ENCODE results near the gene USP12. TPM values are rescaled to one million over a fixed set of nuclear protein-coding genes. Genes with fewer than 3 reads are reported as not detected.

Gene USP12
- total RNA-seq, 1 donor from 2014 or later, result 30.5 TPM

DNA sequence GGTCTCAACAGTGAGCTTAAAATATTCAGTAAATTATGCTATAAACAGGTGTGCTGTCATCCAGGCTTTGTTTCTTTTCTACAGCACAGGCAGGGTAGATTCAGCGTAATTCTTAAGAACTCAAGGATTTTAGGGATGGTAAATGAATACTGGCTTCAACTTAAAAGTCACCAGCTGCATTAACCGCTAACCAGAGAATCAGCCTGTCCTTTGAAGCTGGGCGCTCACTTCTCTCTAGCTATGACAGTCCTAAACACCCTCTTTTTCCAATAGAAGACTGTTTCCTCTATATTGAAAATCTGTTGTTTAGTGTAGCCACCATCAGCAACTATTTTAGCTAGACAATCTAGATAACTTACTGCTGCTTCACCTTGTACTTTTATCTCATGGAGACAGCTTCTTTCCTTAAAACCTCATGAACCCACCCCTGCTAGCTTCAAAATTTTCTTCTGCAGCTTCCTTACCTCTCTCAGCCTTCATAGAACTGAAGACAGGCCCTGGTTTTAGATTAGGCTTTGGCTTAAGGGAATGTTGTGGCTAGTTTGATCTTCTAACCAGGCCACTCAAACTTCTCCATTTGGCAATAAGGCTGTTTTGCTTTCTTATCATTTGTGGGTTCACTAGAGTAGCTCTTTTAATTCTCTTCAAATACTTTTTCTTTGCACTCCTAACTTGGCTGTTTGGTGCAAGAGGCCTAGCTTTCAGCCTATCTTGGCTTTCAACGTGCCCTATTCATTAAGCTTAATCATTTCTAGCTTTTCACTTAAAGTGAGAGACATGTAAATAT lies 89.5 kb downstream of the USP12 start:
- Histone ChIP-seq H3K36me3 (ENCODE audit: insufficient read depth, low read length) (peaks cover 10% of the 10 kb centered on the region), H2AFZ (ENCODE audit: low read depth, low read length) (no peak overlapping the region), H3K9ac (ENCODE audit: low read length) (no peak overlapping the region), H3K27me3 (ENCODE audit: insufficient read depth, low read length) (no peaks in the 10 kb centered on the region), H3K4me1 (ENCODE audit: insufficient read depth, low read length) (peaks cover 7% of the 10 kb centered on the region), H3K4me3 (ENCODE audit: insufficient read depth, low read depth, low read length) (no peak overlapping the region), H3K4me2 (ENCODE audit: low read length) (no peak overlapping the region), H4K20me1 (ENCODE audit: insufficient read depth, low read length) (peaks cover 20% of the 10 kb centered on the region), H3K27ac (ENCODE audit: low read depth, low read length) (no peak overlapping the region), H3K9me3 (ENCODE audit: insufficient read depth, low read depth, low read length) (no peaks in the 10 kb centered on the region), H3K79me2 (ENCODE audit: insufficient read depth, low read length) (no peaks in the 10 kb centered on the region)
- DNase-seq (ENCODE audit: low read depth) (peak; percentile 61), FAIRE-seq (no peak)
- Mint-ChIP-seq H3K4me1 (ENCODE audit: low read depth, unreplicated experiment) (peaks cover 17% of the 10 kb centered on the region), H3K36me3 (ENCODE audit: low read depth, unreplicated experiment) (peaks cover 11% of the 10 kb centered on the region), H3K27ac (ENCODE audit: unreplicated experiment) (no peak overlapping the region), H3K4me3 (ENCODE audit: unreplicated experiment) (no peak overlapping the region), H3K27me3 (ENCODE audit: low read depth, unreplicated experiment) (no peaks in the 10 kb centered on the region), H3K9me3 (ENCODE audit: unreplicated experiment) (peaks cover 4% of the 10 kb centered on the region)
- TF ChIP-seq EZH2 (IDR thresholded peaks at IDR 0.05; ENCODE audit: insufficient read depth, low read length) (no peak), CTCF (IDR thresholded peaks at IDR 0.05; ENCODE audit: insufficient read depth, low read depth, low read length) (no peak)

DNA sequence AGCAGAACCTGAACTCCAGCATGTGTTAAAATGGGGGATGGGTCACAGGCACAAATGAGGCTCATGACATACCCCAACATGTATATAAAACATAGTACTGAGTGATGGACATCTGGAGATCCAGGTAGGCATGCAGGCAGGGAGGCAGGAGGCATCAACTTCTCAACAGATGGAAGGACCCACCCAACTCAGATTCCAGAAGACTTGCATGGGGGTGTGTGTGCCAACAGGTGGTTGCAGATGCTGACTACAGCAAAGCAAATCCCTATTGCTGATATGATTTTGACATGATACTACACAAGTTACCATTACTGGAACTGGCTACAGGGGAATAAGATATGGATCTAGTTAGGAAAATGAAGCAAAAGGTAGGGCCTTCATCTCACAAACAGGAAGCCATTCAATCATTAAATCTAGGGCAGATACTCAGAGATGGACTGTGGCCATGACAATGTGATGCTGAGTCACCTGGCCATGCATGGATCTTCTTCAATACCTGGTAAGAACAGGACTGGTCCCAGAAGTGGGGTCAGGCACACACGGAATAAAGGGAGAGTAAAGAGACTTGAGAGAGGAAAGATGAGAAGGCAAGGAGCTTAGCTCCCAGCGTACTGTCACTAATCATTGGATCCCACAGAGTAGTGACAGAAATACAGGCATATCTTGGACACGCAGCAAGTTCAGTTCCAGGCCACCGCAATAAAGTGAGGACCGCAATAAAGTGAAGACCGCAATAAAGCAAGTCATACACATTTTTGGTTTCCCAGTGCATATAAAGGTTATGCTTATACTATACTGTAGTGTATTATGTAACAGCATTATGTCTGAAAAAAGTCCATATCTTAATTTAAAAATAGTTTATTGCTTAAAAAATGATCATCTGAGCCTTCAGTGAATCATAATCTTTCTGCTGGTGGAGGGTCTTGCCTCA lies 91.3 kb downstream of the USP12 start:
- H3K4me2 ChIP-seq (ENCODE audit: low read length), result peak overlapping the region; percentile 2
- no peak overlapping the region for H3K4me3 ChIP-seq (ENCODE audit: insufficient read depth, low read depth, low read length)
- no peak overlapping the region for H2AFZ ChIP-seq (ENCODE audit: low read depth, low read length)
- H3K36me3 ChIP-seq (ENCODE audit: insufficient read depth, low read length), result peaks cover 4% of the 10 kb centered on the region
- DNase-seq (ENCODE audit: low read depth), result no peak
- no peaks in the 10 kb centered on the region for H3K79me2 ChIP-seq (ENCODE audit: insufficient read depth, low read length)
- no peaks in the 10 kb centered on the region for H3K27me3 ChIP-seq (ENCODE audit: insufficient read depth, low read length)
- H4K20me1 ChIP-seq (ENCODE audit: insufficient read depth, low read length), result peaks cover 24% of the 10 kb centered on the region
- H3K9me3 ChIP-seq (ENCODE audit: insufficient read depth, low read depth, low read length), result no peaks in the 10 kb centered on the region
- Mint-ChIP-seq H3K4me1 (ENCODE audit: low read depth, unreplicated experiment) (peaks cover 17% of the 10 kb centered on the region), H3K9me3 (ENCODE audit: unreplicated experiment) (peaks cover 4% of the 10 kb centered on the region), H3K36me3 (ENCODE audit: low read depth, unreplicated experiment) (peaks cover 11% of the 10 kb centered on the region), H3K27ac (ENCODE audit: unreplicated experiment) (peak overlapping the region; percentile 22), H3K27me3 (ENCODE audit: low read depth, unreplicated experiment) (no peaks in the 10 kb centered on the region), H3K4me3 (ENCODE audit: unreplicated experiment) (no peak overlapping the region)
- peaks cover 7% of the 10 kb centered on the region for H3K4me1 ChIP-seq (ENCODE audit: insufficient read depth, low read length)
- H3K9ac ChIP-seq (ENCODE audit: low read length), result no peak overlapping the region
- TF ChIP-seq CTCF (IDR thresholded peaks at IDR 0.05; ENCODE audit: insufficient read depth, low read depth, low read length), result no peak
- TF ChIP-seq EZH2 (IDR thresholded peaks at IDR 0.05; ENCODE audit: insufficient read depth, low read length), result no peak
- FAIRE-seq, result no peak
- H3K27ac ChIP-seq (ENCODE audit: low read depth, low read length), result no peak overlapping the region

All from astrocyte (in vitro differentiated cells and primary cell).